COLO829 (cell line): ENCODE results near the gene NIPAL4.

ENCODE experiments used
- DNase-seq: peaks from one replicate; pipeline ENCODE4 v3.0.0; 2012; ENCODE audit warnings: low spot score

NIPAL4 gene

DNA sequence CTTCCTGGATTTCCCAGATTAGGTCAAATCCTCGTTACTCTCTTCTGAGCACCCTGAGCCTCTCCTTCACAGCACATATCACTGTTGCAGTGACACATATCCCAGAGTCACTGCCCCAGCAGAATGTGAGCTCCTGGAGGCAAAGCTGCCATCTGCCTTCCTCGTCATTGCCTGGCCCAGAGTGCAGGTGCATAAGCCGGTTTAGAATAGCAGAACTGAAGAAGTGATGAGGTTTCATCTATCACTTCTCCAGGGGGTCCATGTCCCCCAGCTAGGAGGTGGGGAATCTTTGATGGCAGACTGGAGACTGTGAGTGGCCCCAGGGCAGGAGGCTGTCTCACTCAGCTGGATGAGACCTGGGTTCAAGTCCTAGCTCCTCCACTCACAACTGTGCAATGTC is 25.8 kb downstream of the NIPAL4 start:
- no peak for DNase-seq

DNA sequence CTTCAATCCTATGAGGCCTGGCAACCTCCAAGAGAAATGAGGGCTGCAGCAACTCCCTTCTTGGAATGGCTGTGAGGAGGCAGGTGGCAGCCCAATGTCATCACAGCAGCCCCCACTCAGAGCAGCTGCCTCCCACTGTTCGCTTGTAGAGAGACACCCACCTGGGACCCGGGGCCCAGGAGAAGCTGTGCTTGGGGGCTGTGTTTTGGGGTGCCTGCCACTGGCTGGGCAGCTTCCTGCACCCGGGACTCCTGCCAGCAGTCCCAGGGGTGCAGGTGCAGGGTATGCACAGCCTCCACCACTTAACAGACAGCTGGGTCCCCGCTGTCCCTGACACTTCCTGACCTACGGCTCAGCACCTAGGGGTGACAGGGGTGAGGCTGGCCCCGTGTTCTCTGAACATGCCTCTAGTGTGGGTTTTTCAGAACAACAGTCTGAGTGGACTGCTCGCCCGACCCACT is 26.2 kb downstream of the NIPAL4 start:
- DNase-seq = no peak

DNA sequence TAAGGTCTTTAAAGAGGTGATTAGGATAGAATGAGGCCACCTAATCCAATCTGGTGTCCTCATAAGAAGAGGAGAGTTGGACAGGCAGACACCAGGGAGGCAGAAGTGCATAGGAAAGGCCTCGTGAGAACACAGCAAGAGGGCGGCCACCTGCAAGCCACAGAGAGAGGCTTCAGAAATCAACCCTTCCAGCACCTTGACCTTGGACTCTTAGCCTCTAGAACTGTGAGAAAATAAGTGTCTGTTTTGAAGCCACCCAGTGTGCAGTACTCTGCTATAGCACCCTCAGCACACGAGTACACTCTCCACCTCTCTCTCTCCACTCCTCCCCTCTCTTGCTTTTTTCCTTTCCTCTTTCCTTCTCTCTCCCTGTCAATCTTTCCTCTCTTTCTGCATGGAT is 26.8 kb downstream of the NIPAL4 start:
- DNase-seq = no peak

DNA sequence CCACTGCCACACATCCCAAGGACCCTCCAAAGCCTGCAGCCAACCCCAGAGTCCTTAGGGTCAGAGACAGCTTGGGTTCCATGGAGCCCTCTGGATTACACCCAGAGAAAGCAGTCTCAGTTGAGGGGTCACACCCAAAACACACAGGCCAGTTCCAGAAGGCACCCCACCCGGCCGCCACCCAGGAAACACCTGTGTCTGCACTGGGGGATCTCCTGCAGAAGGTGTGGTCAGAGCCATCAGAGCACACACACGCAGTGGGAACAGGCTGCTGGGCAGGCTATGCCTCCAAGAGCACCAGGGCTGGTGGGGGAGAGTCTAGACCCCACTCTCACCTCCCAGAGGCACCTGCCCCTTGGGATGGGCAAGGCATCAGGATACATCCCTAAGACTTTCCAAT is 27.3 kb downstream of the NIPAL4 start:
- DNase-seq = no peak

DNA sequence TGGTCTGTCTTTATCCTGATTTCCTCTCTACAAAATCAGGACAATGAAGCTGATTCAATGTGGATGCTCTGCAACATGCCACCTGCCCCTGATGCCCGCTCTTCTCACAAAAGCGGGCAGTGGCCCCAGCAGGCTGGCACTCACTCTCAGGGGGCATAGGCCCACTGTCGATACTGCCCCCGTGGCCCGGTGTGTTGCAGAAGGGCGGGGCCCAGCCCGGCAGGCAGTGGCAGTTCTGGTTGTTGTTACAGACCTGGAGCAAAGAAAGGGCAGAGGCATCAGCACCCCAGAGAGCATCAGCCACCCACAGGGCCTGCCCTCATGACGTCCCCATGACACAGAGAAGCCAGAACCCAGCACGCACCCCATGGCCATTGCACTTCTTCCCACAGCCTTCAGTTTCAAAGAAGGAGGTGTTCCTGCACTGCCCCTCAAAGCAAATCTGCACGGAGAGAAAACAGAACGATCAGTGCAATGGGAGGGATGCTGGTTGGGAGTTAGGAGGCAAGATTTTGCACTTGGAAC is 31.5 kb downstream of the NIPAL4 start:
- DNase-seq = no peak

DNA sequence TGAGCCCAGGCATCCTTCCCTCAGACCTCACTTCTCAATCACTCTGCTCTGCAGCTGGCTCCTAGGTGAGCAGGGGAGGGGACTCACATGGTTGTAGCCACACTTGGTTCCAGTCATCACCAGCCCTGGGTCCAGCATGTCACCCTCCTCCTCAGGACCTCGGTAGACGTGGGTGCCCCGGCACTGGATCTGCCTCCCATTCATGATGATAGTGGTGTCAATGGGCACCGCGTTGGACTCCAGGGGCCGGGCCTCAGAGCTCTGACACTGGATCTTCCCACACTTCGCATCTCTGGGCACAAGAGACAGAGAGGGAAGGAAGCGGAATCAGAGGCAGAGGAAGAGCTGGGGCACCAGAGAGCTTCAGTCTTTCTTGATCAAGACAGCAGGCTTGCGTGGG is 32.9 kb downstream of the NIPAL4 start:
- no peak for DNase-seq

DNA sequence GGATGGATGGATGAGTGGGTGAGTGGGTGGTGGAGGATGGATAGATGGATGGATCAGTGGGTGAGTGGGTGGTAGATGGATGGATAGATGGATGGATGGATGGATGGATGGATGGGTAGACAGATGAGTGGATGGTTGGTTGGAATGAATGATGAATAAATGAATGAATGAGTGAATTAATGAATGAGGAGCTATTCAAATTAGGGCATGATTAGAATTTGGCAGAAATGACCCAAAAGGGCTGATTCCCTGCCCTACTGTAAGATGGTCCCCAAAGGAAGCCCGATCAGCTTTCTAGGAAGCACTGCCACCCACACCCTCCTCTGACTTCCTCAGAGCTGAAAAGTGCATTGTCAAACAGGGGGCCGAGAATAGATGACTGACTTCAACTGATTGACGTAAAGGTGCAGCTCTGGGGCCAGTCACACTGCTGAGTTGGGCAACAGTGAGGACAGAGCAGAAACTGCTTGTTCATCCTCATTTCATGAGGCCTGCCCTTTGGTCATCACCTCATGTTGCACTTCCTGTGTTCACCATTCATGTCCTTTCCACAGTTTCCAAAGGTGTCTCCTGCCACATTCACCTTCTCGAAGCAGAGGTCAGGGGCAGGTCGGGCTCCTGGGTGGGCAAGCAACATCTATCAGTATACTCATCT is 34.3 kb downstream of the NIPAL4 start:
- no peak for DNase-seq

DNA sequence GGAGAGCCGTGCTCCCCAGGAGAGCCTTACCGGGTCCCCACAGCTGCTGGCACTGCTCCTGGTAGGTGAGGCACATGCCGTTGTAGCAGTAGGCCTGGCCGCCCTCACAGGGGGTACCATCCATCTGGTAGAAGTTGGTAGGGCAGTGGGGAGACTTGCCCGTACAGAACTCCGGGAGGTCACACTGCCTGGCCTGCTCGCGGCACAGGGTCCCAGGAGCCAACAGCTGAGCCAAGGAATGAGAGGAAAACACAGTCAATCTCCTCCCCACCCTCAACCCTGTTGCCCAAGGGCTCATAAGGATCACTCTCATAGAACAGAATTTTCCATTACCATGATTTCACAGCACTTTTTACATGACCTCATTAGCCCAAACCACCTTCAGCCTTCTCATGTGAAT is 36.9 kb downstream of the NIPAL4 start:
- DNase-seq = no peak

DNA sequence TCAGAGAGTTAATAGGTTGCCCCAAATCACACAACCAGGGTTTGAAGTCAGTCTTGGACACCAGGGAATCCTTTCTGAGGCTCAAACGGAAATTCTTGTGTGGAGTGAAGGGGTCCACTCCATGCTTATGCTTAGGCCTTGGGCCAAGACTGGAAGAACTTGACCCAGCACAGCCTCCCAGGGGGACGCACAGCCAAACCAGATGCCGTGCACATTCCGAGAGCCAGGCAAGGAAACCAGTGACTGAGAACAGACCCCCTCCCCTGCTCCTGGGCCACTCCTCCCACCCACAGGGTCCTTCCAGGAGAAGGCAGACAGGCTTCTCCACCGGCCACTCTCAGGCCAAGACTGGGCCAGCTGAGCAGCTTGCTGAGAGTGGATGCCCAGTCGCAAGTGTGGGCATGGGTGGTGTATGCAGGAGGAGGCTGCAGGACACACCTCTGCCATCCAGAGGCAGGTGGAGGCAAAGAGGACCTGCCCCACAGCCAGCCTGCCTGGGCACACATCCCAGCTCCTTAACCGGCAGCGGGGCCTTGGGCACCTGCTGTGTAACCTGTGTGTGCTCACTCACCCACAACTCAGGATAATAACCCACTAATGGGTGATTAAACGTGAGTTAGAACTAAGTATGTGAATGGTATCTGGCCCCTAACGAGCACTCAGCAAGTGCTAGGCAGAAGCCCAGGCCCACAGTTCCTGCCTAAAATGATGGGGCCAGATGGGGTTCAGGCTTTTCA is 38.0 kb downstream of the NIPAL4 start:
- no peak for DNase-seq

DNA sequence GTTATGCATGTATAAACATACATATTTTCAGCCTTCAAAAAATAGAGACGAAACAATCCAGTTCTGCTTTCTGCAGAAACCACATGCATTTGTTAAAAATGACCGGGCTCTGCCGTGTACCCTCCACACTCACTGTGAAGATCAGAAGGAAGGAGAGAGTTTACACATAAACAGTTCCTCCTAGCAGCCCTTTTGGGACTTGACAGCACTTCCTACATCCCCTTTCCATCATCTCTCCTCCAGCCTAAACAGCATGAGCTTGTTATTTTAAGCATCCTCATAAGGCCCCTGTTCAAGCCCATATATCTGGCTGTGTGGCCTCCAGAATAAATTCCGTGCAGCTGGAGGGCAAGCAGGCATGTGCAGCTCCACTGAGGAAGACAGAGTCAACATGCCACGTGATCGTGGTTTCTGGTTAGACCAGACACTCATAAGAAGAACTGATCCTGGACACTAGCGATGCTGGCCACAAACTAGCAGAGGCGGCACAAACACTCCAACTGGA is 42.2 kb downstream of the NIPAL4 start:
- DNase-seq = no peak

DNA sequence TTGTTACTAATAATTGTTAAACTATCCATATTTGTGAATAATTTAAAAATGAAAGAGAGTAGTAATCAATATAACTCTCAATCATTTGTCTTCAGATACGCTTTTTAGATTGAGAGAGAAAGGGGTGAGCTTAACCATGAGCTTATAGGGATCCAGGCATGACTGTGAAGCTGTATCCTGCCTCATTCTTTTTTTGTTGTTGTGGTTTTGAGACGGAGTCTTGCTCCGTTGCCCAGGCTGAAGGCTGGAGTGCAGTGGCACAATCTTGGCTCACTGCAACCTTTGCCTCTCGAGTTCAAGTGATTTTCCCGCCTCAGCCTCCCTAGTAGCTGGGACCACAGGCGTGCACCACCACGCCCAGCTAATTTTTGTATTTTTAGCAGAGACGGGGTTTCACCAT is 44.0 kb downstream of the NIPAL4 start:
- DNase-seq = no peak

DNA sequence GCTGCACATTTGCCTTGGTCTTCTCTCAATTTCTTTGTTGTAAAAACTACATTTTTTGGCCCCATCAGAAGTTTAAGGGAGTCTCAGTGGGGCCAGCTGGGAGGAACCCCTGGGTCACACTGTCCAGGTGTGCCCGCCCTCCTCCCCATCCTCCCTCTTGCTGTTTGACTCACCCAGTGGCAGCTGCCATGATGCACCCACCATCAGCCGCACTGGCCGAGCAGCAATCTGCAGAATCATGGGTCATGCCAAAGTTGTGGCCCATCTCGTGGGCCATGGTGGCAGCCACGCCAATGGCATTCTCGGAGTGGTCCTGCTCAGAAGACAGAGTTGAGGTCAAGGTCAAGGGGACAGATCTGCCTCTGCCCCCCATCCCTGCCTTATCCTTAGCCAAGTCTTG is 45.5 kb downstream of the NIPAL4 start:
- DNase-seq = no peak

DNA sequence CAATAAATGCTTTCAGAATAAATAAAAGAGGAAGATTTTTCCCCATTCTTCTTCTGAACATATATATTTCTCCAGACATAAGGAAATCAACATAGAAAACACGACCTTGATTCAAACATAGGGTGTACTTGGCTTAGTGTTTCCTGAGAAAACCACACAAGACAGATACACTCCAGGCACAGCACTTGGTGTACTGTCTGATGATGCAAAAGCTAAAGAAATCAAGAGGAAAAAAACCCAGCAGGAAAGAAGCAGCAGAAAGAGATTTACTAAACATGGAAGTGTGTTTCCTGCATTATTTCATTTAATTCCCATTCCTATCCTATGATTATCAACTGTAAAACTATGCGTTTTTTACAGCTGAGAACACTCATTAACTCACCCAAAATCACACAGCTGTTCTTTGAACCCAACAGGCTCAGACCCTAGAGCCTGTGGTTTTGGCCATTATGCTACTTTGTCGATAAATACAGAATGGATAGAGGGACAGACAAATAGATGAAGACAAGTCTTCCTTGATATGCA is 46.1 kb downstream of the NIPAL4 start:
- no peak for DNase-seq

DNA sequence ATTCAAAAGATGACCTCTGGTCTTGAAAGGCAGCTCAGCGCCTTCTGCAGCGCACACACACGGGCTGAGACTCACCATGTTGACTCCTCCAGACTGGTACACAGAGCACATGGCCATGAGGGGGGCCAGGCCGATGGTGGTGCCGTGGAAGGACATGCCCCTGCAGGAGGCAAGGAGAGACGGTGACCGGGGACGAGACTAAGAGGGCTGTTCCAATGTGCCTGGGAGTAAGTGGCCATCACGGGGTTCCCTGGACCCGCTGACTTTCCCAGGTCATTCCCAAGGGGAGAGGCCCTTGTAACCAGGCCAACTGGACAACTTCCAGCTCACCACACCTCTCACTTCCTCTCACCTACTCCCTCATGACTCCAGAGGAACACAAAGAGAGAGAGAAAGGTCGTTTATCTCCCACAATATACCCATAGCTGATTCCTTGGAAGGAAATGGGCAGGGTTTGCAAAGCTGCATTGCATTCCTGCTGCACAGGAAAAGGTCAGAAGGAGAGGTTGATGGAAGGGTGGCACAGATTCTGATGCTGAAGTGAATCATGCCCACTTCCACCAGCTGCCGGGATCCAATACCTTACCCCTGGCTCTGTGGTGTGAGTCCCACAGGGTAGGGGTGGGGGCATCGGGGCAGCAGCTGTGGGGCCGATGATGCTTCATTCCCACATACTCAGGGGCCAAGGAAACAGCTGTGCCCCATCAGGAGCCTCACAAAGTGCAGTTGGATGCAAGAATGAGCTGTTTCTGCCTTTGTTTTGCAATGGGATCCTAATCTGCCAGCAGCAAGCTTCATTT is 47.2 kb downstream of the NIPAL4 start:
- DNase-seq = no peak

DNA sequence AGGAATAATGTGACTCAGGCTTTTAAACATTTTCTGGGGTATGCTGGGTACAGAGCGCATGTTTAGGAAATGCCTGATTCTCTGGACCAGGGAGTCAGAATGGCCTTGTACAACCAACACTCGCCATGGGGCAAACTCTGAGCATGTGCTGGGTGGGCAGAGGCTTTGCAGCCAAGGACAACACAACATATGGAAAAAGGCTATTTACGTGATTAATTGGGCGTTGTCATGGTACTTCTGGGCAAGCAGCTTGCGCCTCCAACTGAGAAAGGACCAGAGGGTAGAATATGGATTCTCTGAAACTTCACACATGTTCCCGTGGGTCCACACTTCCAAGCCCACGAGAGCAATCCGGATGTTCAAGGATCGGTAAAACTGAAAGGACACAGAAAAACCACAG is 49.1 kb downstream of the NIPAL4 start:
- DNase-seq = no peak

DNA sequence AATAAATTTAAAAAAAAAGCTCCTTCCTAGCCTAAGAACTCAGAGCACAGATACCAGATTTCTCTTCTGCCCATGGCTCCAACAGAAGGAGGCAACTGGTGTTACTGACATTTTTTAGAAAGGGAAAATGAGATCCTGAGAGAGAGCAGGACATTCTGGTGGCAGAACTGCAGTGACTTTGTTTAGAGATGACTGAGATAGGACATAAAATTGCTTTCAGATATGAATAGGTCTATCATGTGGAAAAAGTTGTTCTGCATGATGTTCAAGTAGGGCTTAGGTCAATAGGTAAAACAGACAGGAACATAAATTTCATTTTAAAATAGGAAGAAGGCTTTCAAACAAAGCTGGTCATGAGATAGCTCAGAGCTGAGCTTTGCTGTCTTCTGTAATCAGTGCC is 49.6 kb downstream of the NIPAL4 start:
- DNase-seq = no peak

DNA sequence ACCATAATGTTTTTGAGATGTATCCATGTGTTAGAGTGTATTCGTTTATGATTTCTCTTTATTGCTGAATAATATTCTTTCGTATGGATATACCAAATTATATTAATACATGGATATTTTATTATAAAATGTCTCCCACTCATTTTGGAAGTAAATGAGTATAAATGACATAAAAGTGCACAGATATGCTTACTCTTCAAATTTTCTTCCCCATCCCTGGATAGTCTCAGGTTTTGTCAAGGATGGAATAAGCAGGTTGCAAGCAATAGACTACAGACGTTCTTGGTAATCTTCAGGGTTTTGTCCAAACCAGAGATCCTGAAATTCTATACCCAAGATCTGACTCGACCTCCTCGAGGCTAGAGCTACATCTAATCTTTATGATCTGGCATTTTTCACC is 50.7 kb downstream of the NIPAL4 start:
- no peak for DNase-seq

DNA sequence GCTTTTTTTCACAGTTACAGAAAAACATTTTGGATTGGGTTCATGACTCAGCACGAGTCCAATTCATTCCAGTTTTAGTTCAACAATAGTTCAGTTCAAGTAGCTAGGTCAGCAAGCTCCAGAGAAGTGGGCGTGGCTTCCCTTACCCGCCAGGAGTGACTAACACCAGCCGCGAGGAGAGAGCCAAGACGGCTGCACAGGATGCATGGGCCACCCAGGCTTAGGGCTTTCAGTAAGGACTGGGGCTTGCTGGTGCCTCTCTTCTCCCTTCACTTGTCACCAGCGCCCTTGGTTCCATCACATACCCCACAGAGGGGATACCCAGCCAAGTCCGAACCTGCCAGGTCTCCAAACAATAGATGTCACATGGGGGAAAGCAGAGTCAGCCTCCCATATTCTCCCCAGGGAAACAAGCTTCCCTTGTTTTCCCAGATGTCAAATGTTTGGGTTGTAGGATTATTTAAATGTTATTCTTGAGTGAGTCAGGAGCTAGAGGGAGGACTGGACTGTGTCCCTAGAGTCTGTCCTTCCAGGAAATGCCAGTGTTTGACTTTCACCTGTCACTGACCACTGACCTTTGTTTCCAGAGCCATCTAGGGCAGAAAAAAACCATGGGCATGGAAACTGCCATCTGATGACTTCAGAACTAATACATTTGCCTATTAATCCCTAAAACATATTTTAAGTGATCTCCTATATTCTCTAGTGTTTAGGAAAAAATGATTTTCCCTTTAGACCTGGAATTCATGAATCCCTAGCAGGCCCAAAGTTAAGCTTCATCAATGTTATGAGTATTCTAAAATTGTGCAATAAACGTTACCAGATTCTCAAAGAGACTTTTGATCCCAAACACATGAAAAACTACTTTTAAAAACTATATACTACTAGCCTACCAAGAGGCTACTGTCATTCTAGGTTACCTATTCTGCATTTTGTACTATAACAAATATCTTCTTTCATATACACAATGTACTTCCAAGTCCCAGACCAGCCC is 51.9 kb downstream of the NIPAL4 start:
- DNase-seq = peak; percentile 86

DNA sequence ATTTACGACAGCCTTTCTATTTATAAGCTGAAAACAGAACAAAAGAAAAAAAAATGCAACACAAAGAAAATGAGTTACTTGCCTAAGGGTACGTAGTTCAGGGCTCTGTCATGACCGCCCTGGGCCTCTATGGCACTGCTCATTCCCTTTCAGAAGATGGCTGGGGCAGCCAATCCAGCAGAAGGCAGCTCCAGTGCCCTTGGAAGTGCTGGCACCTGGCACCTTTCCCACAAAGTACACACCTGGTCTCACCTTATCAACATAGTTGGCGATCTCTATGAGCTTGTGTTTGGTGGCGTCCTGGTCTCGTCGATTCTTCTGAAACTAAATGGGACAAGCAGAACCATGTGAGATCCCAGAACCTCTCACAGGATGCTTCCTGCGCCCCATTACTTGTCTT is 53.2 kb downstream of the NIPAL4 start:
- DNase-seq = no peak

DNA sequence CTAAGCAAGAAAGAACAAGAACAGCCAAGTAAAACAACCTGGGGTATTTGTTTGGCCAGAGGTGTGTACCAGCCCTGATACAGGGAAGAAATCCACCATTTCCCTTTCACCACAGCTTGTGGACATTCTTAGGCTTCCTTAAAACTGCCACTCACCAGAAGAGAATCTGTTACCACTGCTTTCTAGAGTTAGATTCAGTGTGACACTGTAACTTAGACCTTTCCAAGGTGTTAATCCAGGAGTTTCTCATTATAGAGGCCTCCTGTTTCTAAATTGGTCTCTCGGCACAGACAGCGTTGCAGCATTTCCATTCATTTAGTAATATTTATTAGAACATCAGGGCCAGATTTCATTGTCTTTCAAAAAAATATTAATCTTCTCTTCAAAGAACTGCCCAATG is 55.0 kb downstream of the NIPAL4 start:
- DNase-seq = no peak

DNA sequence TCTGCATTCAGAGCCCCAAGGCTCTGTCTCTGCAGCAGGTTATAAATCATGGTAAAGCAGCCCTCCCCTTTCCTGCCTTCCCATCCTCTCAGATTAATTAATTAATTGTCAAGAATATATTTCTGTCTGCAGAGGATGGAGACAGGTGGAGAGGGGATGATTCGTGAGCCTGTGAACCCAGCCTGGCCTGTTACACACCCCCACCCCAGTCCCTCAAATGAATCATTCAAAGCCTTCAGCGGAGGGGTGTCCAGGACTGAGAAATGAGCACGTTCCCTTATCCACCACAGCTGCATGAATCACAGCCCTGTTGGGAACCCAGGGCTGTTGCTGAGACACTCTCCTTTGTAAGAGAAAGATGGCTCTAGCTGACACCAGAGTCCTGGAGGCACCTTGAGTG is 56.0 kb downstream of the NIPAL4 start:
- DNase-seq = no peak
